ENCODE results near the gene NFATC2. TPM values are rescaled to one million over a fixed set of nuclear protein-coding genes. Genes with fewer than 3 reads are reported as not detected.

The NFATC2 gene
- total and polyA plus RNA-seq, 2 experiments from 2014 or later = 0.52 to 0.59 TPM

GRCh38 chr20:51460163-51460562 is 82.4 kb downstream of the NFATC2 start:
- Histone ChIP-seq H3K4me3 (no peak overlapping the region), H3K79me2 (replicated peaks; ENCODE audit: insufficient read depth) (no peaks in the 10 kb centered on the region), H4K20me1 (replicated peaks; ENCODE audit: insufficient read depth) (no peaks in the 10 kb centered on the region; the same call in 1 of the 2 replicates), H3K36me3 (ENCODE audit: insufficient read depth) (no peaks in the 10 kb centered on the region), H3K9me2 (ENCODE audit: insufficient read depth) (no peaks in the 10 kb centered on the region), H3K4me2 (no peak overlapping the region), H3F3A (replicated peaks; ENCODE audit: low read depth) (no peaks in the 10 kb centered on the region), H2AFZ (no peak overlapping the region), H3K4me1 (ENCODE audit: insufficient read depth) (no peaks in the 10 kb centered on the region), H3K27me3 (ENCODE audit: insufficient read depth) (no peaks in the 10 kb centered on the region), H3K27ac (ENCODE audit: low read depth) (no peak overlapping the region)
- no peak overlapping the region for H3K4me3 Mint-ChIP-seq
- H3K36me3 Mint-ChIP-seq (ENCODE audit: low read depth) = no peaks in the 10 kb centered on the region
- ATAC-seq (no peak), DNase-seq (ENCODE audit: low spot score) (no peak)
- H3K27me3 Mint-ChIP-seq (ENCODE audit: insufficient read depth, low read depth, poor library complexity) = peaks cover 7% of the 10 kb centered on the region
- no peak overlapping the region for H3K27ac Mint-ChIP-seq
- H3K4me1 Mint-ChIP-seq = peaks cover 7% of the 10 kb centered on the region
- TF ChIP-seq EZH2 (IDR thresholded peaks at IDR 0.05; ENCODE audit: low read depth, unreplicated experiment) (no peak), EZH2phosphoT487 (IDR thresholded peaks at IDR 0.05; ENCODE audit: unreplicated experiment) (no peak)
- H3K9me3 Mint-ChIP-seq = no peaks in the 10 kb centered on the region

- no peaks in the 10 kb centered on the region for H3K36me3 ChIP-seq (ENCODE audit: insufficient read depth)
- no peaks in the 10 kb centered on the region; the same call in 1 of the 2 replicates for H4K20me1 ChIP-seq (replicated peaks; ENCODE audit: insufficient read depth)
- Mint-ChIP-seq H3K4me3 (no peak overlapping the region), H3K4me1 (peaks cover 7% of the 10 kb centered on the region), H3K36me3 (ENCODE audit: low read depth) (no peaks in the 10 kb centered on the region; the same call in 2 of the 3 replicates), H3K27ac (no peak overlapping the region), H3K9me3 (no peaks in the 10 kb centered on the region), H3K27me3 (ENCODE audit: insufficient read depth, low read depth, poor library complexity) (peaks cover 5% of the 10 kb centered on the region)
- no peak overlapping the region for H3K4me3 ChIP-seq
- no peak for ATAC-seq
- no peak overlapping the region for H3K4me2 ChIP-seq
- H3K4me1 ChIP-seq (ENCODE audit: insufficient read depth) = no peaks in the 10 kb centered on the region
- H2AFZ ChIP-seq = no peak overlapping the region
- DNase-seq (ENCODE audit: low spot score) = no peak
- H3K79me2 ChIP-seq (replicated peaks; ENCODE audit: insufficient read depth) = no peaks in the 10 kb centered on the region
- H3F3A ChIP-seq (replicated peaks; ENCODE audit: low read depth) = no peaks in the 10 kb centered on the region
- H3K9me2 ChIP-seq (ENCODE audit: insufficient read depth) = no peaks in the 10 kb centered on the region
- no peak overlapping the region for H3K27ac ChIP-seq (ENCODE audit: low read depth)
- no peaks in the 10 kb centered on the region for H3K27me3 ChIP-seq (ENCODE audit: insufficient read depth)
- TF ChIP-seq ETS1 (IDR thresholded peaks at IDR 0.05) (no peak), ZNF114 (CRISPR knock-in tag; IDR thresholded peaks at IDR 0.05) (no peak), CTCF (conservative IDR thresholded peaks at IDR 0.05; ENCODE audit: low read depth in 2 of 2) (no peak), ZNF331 (CRISPR knock-in tag; IDR thresholded peaks at IDR 0.05; ENCODE audit: low read depth) (no peak), JUNB (IDR thresholded peaks at IDR 0.05; ENCODE audit: unreplicated experiment) (no peak), ZNF462 (CRISPR knock-in tag; IDR thresholded peaks at IDR 0.05) (no peak), STAT1 (IDR thresholded peaks at IDR 0.05; ENCODE audit: unreplicated experiment) (no peak)
These were observed 83.6 kb downstream of the NFATC2 start for GRCh38 chr20:51458751-51459439.
